Measurements from ENCODE around the gene NRP1.

DNA sequence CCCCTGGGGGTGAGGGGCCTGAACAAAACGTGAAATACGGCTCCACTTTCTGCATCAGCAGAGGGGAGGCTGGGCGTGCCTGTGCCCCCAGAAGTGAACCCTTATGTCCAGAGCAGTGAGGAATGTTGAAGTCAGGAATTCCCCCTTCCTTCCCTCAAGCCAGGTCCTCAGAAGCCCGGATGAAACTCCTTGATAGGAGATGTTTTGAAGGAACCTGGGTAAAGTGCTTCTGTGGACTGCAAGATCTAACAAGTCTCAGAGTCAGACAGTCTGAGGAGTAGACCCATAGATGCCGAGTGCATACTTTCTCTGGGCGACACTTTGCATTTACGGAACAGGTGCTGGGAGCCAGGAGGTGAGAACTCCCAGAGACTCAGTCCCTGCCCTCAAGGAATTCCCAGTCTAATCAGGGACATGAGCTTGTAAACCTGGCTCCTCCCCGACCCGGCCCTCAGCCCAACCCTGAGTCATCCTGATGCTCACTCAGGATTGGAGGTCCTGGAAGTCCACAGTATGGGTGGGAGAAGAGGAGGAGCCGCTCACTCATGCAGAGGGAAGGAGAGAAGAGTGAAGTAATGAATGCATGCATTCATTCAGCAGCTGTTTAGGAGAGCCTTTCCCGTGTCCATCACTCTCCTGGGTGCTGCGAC is 197.0 kb downstream of the NRP1 start:
- TF ChIP-seq CTCF (IDR thresholded peaks at IDR 0.05) (no peak), POLR2A (IDR thresholded peaks at IDR 0.05) (no peak)

Measured in lower leg skin (tissue), 3 donors.